ENCODE data around the gene TAS2R16.

TAS2R16 gene

DNA sequence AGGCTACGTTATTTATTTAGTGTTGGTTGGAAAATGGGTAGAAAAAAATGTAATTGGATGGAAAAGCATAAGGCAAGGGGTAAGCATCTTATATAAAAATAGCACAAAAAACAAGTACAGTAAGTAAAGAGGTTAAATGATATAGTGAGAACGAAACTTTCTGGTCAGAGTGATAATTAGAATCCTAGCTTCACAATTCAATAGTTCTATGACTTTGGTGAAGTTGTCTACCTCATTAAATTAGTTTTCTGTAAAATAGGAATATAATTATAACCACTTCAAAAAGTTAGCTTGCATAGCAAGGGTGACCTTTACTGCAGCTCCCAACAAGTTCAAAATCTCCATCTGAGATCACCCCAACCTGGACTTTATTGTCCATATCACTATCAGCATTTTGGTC lies 30.8 kb upstream of the TAS2R16 start:
- TF ChIP-seq ZFX (IDR thresholded peaks at IDR 0.05) = no peak
- no peak overlapping the region for H3K27ac ChIP-seq

- no peak overlapping the region for H3K27ac ChIP-seq
- no peak for TF ChIP-seq ZFX (IDR thresholded peaks at IDR 0.05)
- TF ChIP-seq, protein P1, sequence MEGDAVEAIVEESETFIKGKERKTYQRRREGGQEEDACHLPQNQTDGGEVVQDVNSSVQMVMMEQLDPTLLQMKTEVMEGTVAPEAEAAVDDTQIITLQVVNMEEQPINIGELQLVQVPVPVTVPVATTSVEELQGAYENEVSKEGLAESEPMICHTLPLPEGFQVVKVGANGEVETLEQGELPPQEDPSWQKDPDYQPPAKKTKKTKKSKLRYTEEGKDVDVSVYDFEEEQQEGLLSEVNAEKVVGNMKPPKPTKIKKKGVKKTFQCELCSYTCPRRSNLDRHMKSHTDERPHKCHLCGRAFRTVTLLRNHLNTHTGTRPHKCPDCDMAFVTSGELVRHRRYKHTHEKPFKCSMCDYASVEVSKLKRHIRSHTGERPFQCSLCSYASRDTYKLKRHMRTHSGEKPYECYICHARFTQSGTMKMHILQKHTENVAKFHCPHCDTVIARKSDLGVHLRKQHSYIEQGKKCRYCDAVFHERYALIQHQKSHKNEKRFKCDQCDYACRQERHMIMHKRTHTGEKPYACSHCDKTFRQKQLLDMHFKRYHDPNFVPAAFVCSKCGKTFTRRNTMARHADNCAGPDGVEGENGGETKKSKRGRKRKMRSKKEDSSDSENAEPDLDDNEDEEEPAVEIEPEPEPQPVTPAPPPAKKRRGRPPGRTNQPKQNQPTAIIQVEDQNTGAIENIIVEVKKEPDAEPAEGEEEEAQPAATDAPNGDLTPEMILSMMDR (conservative IDR thresholded peaks at IDR 0.05) = no peak
Measured at GRCh38 chr7:123024989-123025758, 29.7 kb upstream of the TAS2R16 start.

DNA sequence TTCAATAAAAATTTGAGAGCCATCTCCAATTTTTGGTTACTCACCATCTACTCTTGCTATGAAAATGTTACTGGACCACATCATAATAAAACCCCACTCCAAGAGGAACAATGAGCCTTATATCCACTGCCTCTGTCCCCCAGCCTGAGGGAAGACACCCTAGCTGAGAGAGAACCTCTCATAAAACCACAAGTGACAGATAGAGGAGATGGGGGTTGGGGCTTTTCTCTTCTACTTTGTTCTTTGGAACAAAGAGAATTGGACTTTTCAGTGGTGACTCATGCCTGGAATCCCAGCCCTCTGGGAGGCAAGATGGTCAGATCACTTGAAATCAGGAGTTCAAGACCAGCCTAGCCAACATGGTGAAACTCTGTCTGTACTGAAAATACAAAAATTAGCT lies 27.6 kb upstream of the TAS2R16 start:
- no peak overlapping the region for H3K27ac ChIP-seq
- TF ChIP-seq, protein P1 (conservative IDR thresholded peaks at IDR 0.05) = no peak
- TF ChIP-seq ZFX (IDR thresholded peaks at IDR 0.05) = no peak

DNA sequence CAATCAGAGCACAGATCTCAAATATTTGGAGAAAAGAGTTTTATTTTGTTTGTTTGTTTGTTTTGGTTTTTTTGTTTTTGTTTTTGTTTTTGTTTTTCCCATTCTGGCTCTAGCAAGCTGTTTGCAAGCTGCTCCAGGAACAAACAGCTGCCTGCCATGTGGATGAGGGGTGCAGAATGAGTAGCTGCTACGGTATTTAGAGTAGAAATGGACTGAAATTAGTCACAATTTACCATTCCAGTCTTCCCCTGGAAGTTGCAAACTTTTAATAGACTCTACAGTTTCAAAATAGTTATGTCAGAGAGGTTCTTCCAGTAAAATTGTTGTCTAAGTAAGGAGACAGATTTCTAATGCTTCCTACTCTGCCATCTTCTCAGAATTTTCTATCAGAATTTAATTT lies 27.1 kb upstream of the TAS2R16 start:
- H3K27ac ChIP-seq = no peak overlapping the region
- TF ChIP-seq, protein P1 (conservative IDR thresholded peaks at IDR 0.05) = no peak
- no peak for TF ChIP-seq ZFX (IDR thresholded peaks at IDR 0.05)

DNA sequence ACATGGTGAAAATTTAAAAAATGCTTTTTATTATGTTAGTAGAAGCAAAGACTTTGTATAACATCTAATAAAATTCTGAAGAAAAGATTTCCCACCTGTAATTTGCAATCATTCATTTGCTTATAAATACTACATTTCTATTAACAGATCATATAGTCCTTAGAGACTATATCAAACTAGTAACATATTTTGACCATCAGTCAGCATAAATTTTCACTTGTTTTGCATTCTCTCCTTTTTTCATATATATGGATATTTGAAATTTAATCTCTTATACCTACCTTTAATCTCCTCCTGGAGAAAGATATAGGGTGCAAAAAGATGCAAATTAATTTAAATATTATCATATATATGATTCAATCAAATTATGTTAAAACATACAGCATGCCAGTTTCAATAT lies 16.9 kb upstream of the TAS2R16 start:
- TF ChIP-seq, protein P1 (conservative IDR thresholded peaks at IDR 0.05) = no peak
- H3K27ac ChIP-seq = no peak overlapping the region

DNA sequence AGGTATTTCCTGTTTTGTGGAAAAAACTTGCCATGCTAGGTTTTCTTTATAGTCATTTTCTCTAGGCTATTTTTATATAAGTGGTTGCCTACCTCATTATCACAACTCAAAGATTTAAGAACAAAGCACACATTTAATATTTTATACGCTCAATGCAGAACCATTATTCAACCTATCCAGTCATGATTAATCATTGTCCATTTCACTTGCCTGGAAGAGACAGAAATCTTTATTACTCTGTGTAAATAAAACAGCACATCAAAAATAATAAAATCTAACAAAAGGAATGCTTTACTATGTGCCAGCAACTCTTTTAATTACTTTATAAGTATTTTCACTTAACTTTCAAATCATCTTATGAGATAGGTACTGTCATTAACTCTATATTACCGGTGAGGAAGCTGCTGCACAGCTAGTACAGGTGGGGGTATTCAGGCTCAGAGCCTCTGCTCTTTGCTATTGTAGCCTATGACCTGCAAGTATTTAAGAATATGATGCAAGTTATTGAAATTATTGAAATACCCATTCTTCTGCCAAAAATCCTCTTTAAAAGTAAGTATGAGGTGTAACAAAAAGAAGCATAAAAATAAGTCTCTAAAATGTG lies 16.4 kb upstream of the TAS2R16 start:
- TF ChIP-seq, protein P1 (conservative IDR thresholded peaks at IDR 0.05) = no peak
- TF ChIP-seq ZFX (IDR thresholded peaks at IDR 0.05) = no peak
- H3K27ac ChIP-seq = no peak overlapping the region

DNA sequence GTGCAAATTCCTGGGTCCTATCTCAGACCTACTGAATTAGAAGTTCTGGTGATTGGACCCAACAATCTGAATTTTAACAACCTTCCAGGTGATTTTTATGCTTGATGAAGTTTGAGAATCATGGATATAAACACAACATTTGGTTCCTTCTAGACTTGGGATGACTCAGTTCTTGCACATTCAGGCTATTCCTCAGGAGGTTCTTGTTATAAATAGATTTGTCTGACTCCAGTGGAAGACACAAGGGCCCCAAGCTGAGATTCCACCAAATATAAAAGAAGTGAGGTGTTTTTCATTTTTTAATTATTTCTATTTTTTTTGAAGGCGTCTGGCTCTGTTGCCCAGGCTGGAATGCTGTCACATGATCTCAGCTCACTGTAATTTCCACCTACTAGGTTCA lies 9.4 kb upstream of the TAS2R16 start:
- TF ChIP-seq ZFX (IDR thresholded peaks at IDR 0.05) = no peak
- TF ChIP-seq, protein P1 (conservative IDR thresholded peaks at IDR 0.05) = no peak
- H3K27ac ChIP-seq = no peak overlapping the region

Data from C4-2B (cell line).